Measurements from ENCODE around the gene VPS54. TPM values are rescaled to one million over a fixed set of nuclear protein-coding genes. Genes with fewer than 3 reads are reported as not detected.

Gene VPS54
- total RNA-seq, 2 experiments from 2014 or later: 9.5 to 10.8 TPM

DNA sequence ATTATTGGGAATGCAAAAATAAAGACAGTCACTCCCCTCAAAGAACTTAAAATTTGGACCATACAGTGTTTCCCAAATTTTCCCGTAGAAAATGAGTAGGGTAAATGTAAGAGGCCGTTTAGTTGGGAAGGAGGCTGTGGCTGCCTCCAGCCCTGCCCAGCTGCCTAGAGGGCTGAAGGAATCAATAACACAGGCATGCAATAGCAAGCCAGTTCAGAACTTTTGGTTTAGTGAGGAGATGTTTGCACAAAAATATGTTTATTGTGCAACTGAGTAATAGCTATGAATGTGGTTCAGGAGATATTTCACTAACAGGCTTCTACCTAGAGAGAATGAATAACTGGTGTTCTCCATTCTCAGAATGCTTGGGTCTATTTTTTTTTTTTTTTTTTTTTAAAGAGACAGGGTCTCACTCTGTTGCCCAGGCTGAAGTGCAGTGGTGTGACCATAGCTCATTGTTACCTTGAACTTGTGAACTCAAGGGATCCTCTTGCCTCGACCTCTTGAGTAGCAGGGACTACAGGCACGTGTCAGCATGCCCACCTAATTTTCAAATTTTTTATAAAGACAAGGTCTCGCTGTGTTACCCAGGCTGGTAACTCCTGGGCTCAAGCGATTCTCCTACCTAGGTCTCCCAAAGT lies 153.9 kb downstream of the VPS54 start:
- ChIA-PET CTCF (interaction anchor here (0.7 to 1.3 kb wide), 3 partner anchors 25 to 320 kb away, joined by 3 read pairs; no protein-coding TSS in a partner anchor), POLR2A (interaction anchor here (0.7 to 2.5 kb wide), 4 partner anchors 8 to 277 kb away, joined by 3 to 16 read pairs (median 6); partner anchors contain the start of genes MDH1, UGP2 and WDPCP)
- TF ChIP-seq, protein P1, sequence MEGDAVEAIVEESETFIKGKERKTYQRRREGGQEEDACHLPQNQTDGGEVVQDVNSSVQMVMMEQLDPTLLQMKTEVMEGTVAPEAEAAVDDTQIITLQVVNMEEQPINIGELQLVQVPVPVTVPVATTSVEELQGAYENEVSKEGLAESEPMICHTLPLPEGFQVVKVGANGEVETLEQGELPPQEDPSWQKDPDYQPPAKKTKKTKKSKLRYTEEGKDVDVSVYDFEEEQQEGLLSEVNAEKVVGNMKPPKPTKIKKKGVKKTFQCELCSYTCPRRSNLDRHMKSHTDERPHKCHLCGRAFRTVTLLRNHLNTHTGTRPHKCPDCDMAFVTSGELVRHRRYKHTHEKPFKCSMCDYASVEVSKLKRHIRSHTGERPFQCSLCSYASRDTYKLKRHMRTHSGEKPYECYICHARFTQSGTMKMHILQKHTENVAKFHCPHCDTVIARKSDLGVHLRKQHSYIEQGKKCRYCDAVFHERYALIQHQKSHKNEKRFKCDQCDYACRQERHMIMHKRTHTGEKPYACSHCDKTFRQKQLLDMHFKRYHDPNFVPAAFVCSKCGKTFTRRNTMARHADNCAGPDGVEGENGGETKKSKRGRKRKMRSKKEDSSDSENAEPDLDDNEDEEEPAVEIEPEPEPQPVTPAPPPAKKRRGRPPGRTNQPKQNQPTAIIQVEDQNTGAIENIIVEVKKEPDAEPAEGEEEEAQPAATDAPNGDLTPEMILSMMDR (IDR thresholded peaks at IDR 0.05): no peak
- Mint-ChIP-seq H3K27me3 (no peaks in the 10 kb centered on the region), H3K4me3 (no peak overlapping the region), H3K27ac (no peak overlapping the region), H3K9me3 (no peaks in the 10 kb centered on the region), H3K4me1 (ENCODE audit: low read depth) (peaks cover 33% of the 10 kb centered on the region), H3K36me3 (ENCODE audit: low read depth) (peaks cover 64% of the 10 kb centered on the region)
- Histone ChIP-seq H3K27ac (ENCODE audit: low read depth in 1 of 2, low read length in 2 of 2) (no peak overlapping the region), H3K36me3 (ENCODE audit: insufficient read depth, low read length) (peaks cover 42% of the 10 kb centered on the region), H3K4me1 (ENCODE audit: insufficient read depth, low read length) (peaks cover 3% of the 10 kb centered on the region), H3K27me3 (ENCODE audit: control insufficient read depth in 1 of 2, insufficient read depth in 2 of 2, low read length in 2 of 2) (no peaks in the 10 kb centered on the region), H3K4me3 (ENCODE audit: low read length) (no peak overlapping the region), H3K9me3 (ENCODE audit: control insufficient read depth in 1 of 2, insufficient read depth in 1 of 2, low read length in 2 of 2) (no peaks in the 10 kb centered on the region)
- ATAC-seq (ENCODE audit: poor library complexity): no peak
- DNase-seq: no peak
- intact Hi-C loops (cut with DNase I, micrococcal nuclease): no loop called here

DNA sequence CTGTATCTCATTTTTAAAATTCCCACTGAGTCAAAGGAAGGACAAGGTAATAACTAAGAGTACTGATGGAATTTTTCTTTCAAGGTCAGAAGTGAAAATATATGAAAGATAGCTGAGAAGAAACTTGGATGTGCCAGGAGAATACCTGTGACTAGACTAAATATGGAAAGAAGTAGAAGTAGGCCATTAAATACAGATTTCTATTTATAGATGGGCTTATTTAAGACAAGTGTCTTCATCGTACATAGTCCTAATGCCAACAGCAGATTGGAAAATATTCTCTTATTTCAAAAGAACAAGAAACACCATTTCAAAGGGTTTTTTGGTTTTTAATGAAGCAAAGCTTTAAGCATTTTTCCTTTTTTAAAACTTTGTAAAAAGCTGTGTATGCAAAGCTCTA lies 155.5 kb downstream of the VPS54 start:
- Mint-ChIP-seq H3K9me3 (no peaks in the 10 kb centered on the region), H3K27ac (no peak overlapping the region), H3K4me1 (ENCODE audit: low read depth) (peaks cover 33% of the 10 kb centered on the region), H3K4me3 (no peak overlapping the region), H3K36me3 (ENCODE audit: low read depth) (peaks cover 73% of the 10 kb centered on the region), H3K27me3 (no peaks in the 10 kb centered on the region)
- Histone ChIP-seq H3K27me3 (ENCODE audit: control insufficient read depth in 1 of 2, insufficient read depth in 2 of 2, low read length in 2 of 2) (no peaks in the 10 kb centered on the region), H3K4me3 (ENCODE audit: low read length) (no peak overlapping the region), H3K4me1 (ENCODE audit: insufficient read depth, low read length) (peaks cover 3% of the 10 kb centered on the region), H3K36me3 (ENCODE audit: insufficient read depth, low read length) (peaks cover 46% of the 10 kb centered on the region), H3K9me3 (ENCODE audit: control insufficient read depth in 1 of 2, insufficient read depth in 1 of 2, low read length in 2 of 2) (no peaks in the 10 kb centered on the region), H3K27ac (ENCODE audit: low read depth in 1 of 2, low read length in 2 of 2) (no peak overlapping the region)
- intact Hi-C loops (cut with DNase I, micrococcal nuclease): loop anchor here in 1 of 2 experiments (5.0 kb wide), 2 partner anchors 66 to 1406 kb away; no protein-coding TSS in a partner anchor
- TF ChIP-seq, protein P1 (IDR thresholded peaks at IDR 0.05): no peak
- POLR2A ChIA-PET: interaction anchor here (0.7 kb wide), 1 partner anchor 602 kb away, joined by 3 read pairs; no protein-coding TSS in a partner anchor
- DNase-seq: no peak
- no peak for ATAC-seq (ENCODE audit: poor library complexity)
- CTCF ChIA-PET: no interaction called here

DNA sequence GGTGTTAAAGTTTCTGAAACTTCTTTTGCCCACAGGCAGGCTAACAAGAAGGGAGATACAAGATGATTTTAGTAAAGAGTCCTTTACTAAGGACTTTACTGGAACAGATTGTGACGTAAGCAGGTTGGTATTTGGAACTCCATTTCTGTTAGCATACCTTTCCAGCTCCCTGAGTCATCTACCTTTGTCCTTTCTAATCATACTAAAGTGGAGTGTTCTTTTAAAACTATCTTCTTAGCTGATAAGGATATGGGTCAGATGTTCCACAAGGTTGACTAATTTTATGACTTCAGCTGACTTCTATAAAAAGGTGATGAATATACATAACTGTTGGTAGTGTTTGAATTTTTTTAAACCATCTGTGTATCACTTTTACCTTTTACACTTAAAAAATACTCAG lies 156.4 kb downstream of the VPS54 start:
- Histone ChIP-seq H3K4me3 (ENCODE audit: low read length) (no peak overlapping the region), H3K9me3 (ENCODE audit: control insufficient read depth in 1 of 2, insufficient read depth in 1 of 2, low read length in 2 of 2) (no peaks in the 10 kb centered on the region), H3K36me3 (ENCODE audit: insufficient read depth, low read length) (peaks cover 52% of the 10 kb centered on the region), H3K4me1 (ENCODE audit: insufficient read depth, low read length) (peaks cover 3% of the 10 kb centered on the region), H3K27me3 (ENCODE audit: control insufficient read depth in 1 of 2, insufficient read depth in 2 of 2, low read length in 2 of 2) (no peaks in the 10 kb centered on the region), H3K27ac (ENCODE audit: low read depth in 1 of 2, low read length in 2 of 2) (no peak overlapping the region)
- Mint-ChIP-seq H3K36me3 (ENCODE audit: low read depth) (peaks cover 75% of the 10 kb centered on the region), H3K4me1 (ENCODE audit: low read depth) (peaks cover 38% of the 10 kb centered on the region), H3K4me3 (no peak overlapping the region), H3K27ac (no peak overlapping the region), H3K9me3 (no peaks in the 10 kb centered on the region), H3K27me3 (no peaks in the 10 kb centered on the region)
- TF ChIP-seq, protein P1 (IDR thresholded peaks at IDR 0.05): no peak
- ChIA-PET CTCF (interaction anchor here (3.3 kb wide), 1 partner anchor 22 kb away, joined by 39 read pairs; the partner anchor contains the start of gene UGP2), POLR2A (no interaction called here)
- intact Hi-C loops (cut with DNase I, micrococcal nuclease): loop anchor here in 1 of 2 experiments (5.0 kb wide), 2 partner anchors 66 to 1406 kb away; no protein-coding TSS in a partner anchor
- ATAC-seq (ENCODE audit: poor library complexity) (no peak), DNase-seq (no peak)

All from CD4-positive, alpha-beta T cell (primary cell).